A549 (cell line): ENCODE results near the gene CRYGN. TPM values are rescaled to one million over a fixed set of nuclear protein-coding genes. Genes with fewer than 3 reads are reported as not detected.

Source experiments
- ATAC-seq, 2 experiments: fragments of 200-7000 bp in 1 of 2; fragments of >200 bp in 1 of 2; cut with Nextera tagmentation in 1 of 2; cut with Tn5 transposase in 1 of 2; 3 replicates each; pipeline versions ENCODE4 v1.8.0 to v1.9.1; 2018 to 2020; ENCODE audit warnings: mild to moderate bottlenecking in 1 of 2, moderate library complexity in 1 of 2
- CTCF ChIA-PET: fragments of 300-600 bp; sonication (Branson Sonifier 250); formaldehyde crosslinking; extraction: SDS; loops from one replicate; lab custom pipeline; 2021; ENCODE audit warnings: antibody characterized with exemption, inconsistent platforms; lab: Yijun Ruan, JAX
- POLR2A ChIA-PET: fragments of 350-600 bp; formaldehyde crosslinking; extraction: SDS; loops from one replicate; lab custom pipeline; 2021; ENCODE audit warnings: antibody characterized with exemption, inconsistent platforms; lab: Yijun Ruan, JAX
- DNase-seq, 2 experiments: peaks; one replicate each; pipeline versions ENCODE4 v3.0.0 to v3.0.0-alpha.2; 2011 to 2016; ENCODE audit warnings: low read depth in 1 of 2, low spot score in 1 of 2
- FAIRE-seq: peaks from 2 replicates; lab custom pipeline; 2011; peaks lifted over from hg19 to GRCh38; lab: Jason Lieb, UNC
- H3K27ac ChIP-seq, 2 experiments: fragments of >200 bp; sonication (Bioruptor Twin); formaldehyde crosslinking; 3 replicates each; pipeline ENCODE4 v1.5.1; 2016 to 2017
- H3K4me1 ChIP-seq: fragments of >200 bp; sonication (Bioruptor Twin); formaldehyde crosslinking; 3 replicates; pipeline ENCODE4 v1.6.1; 2016
- H3K4me2 ChIP-seq: fragments of >200 bp; sonication (Bioruptor Twin); formaldehyde crosslinking; 3 replicates; pipeline ENCODE4 v1.6.1; 2016
- H3K4me3 ChIP-seq: fragments of >200 bp; sonication (Bioruptor Twin); formaldehyde crosslinking; 3 replicates; pipeline ENCODE4 v1.5.1; 2016
- H3K9me3 ChIP-seq: fragments of >200 bp; sonication (Bioruptor Twin); formaldehyde crosslinking; 3 replicates; pipeline ENCODE4 v1.6.1; 2016
- CHD2 ChIP-seq: fragments of 150-350 bp; IDR thresholded peaks from 2 replicates; pipeline ENCODE4 v1.6.1; 2014; ENCODE audit warnings: low read length; ENCODE audit not compliant: partially characterized antibody
- EP300 ChIP-seq, 2 experiments: fragments of >200 bp; sonication (Bioruptor Twin); formaldehyde crosslinking; IDR thresholded peaks; 2 replicates in 1 of 2; 3 replicates in 1 of 2; pipeline ENCODE4 v1.6.1; 2016 to 2017
- ESRRA ChIP-seq: fragments of 150-350 bp; IDR thresholded peaks from 2 replicates; pipeline ENCODE4 v1.6.1; 2014; ENCODE audit warnings: mild to moderate bottlenecking, low read length, borderline replicate concordance
- FOSB ChIP-seq: fragments of 250-450 bp; sonication (Bioruptor Pico); IDR thresholded peaks from 2 replicates; pipeline ENCODE4 v1.5.0; 2020; ENCODE audit warnings: mild to moderate bottlenecking, moderate library complexity
- FOXS1 ChIP-seq: fragments of 250-450 bp; sonication (Bioruptor Pico); IDR thresholded peaks from 2 replicates; pipeline ENCODE4 v1.5.0; 2020; ENCODE audit warnings: mild to moderate bottlenecking, moderate library complexity
- HDAC2 ChIP-seq: fragments of 200-600 bp; sonication (generic); IDR thresholded peaks from 2 replicates; pipeline ENCODE4 v1.6.1; 2016
- HEYL ChIP-seq: fragments of 250-450 bp; sonication (Bioruptor Pico); IDR thresholded peaks from 2 replicates; pipeline ENCODE4 v1.8.0; 2021; ENCODE audit warnings: mild to moderate bottlenecking, moderate library complexity
- HOXB13 ChIP-seq: fragments of 250-450 bp; sonication (Bioruptor Pico); IDR thresholded peaks from 2 replicates; pipeline ENCODE4 v1.5.0; 2020; ENCODE audit warnings: low read depth, mild to moderate bottlenecking, moderate library complexity
- HOXB5 ChIP-seq: fragments of 250-450 bp; sonication (Bioruptor Pico); IDR thresholded peaks from 2 replicates; pipeline ENCODE4 v1.5.0; 2020; ENCODE audit warnings: mild to moderate bottlenecking, moderate library complexity
- KDM5A ChIP-seq: fragments of 200-600 bp; sonication (generic); IDR thresholded peaks from 2 replicates; pipeline ENCODE4 v1.6.1; 2016; ENCODE audit warnings: antibody characterized with exemption, mild to moderate bottlenecking
- MAFK ChIP-seq: fragments of 450-650 bp; IDR thresholded peaks from 2 replicates; pipeline ENCODE4 v1.6.1; 2014; ENCODE audit not compliant: partially characterized antibody
- MYC ChIP-seq: IDR thresholded peaks from 2 replicates; pipeline ENCODE4 v1.6.1; 2012; ENCODE audit warnings: mild to moderate bottlenecking, inconsistent platforms, low read length, improper control_type of control experiment, borderline replicate concordance
- NR3C1 ChIP-seq: fragments of >200 bp; sonication (Bioruptor Twin); formaldehyde crosslinking; IDR thresholded peaks from 3 replicates; pipeline ENCODE4 v1.6.1; 2017
- PHF8 ChIP-seq: fragments of 200-600 bp; sonication (generic); IDR thresholded peaks from 2 replicates; pipeline ENCODE4 v1.6.1; 2016; ENCODE audit warnings: low read depth, mild to moderate bottlenecking, antibody characterized with exemption, moderate library complexity, borderline replicate concordance
- RCOR1 ChIP-seq: fragments of 150-350 bp; IDR thresholded peaks from 2 replicates; pipeline ENCODE4 v1.6.1; 2014; ENCODE audit warnings: antibody characterized with exemption, low read length, low read depth
- RNF2 ChIP-seq: fragments of 200-600 bp; sonication (generic); IDR thresholded peaks from 2 replicates; pipeline ENCODE4 v1.6.1; 2016; ENCODE audit warnings: low read depth, mild to moderate bottlenecking, antibody characterized with exemption, moderate library complexity, borderline replicate concordance
- SREBF2 ChIP-seq: fragments of 450-650 bp; IDR thresholded peaks from 2 replicates; pipeline ENCODE4 v1.6.1; 2014; ENCODE audit warnings: mild to moderate bottlenecking, moderate library complexity
- WGBS: methylation state at CpG from one replicate; pipeline ENCODE4 v1.1.6; 2017; ENCODE audit errors: missing lambda C conversion rate; 5-methylcytosine and 5-hydroxymethylcytosine counted together
- polyA plus RNA-seq, 4 experiments: library from polyadenylated mRNA; depleted of rRNA in 3 of 4; stranded (reverse); fragments of >200 nt; fragmentation: RNase III in 1 of 4; extraction: RNeasy Plus Mini Kit Qiagen cat#74134 plus additional on column Dnase treatment in 1 of 4; gene quantifications; 2 replicates in 3 of 4; 3 replicates in 1 of 4; pipeline ENCODE4 v1.2.3, GENCODE V29; 2011 to 2017
- TF ChIP-seq, protein P1 (sequence below): fragments of 250-450 bp; sonication (Bioruptor Pico); IDR thresholded peaks from 2 replicates; pipeline ENCODE4 v1.5.0; 2020; ENCODE audit warnings: low read depth, mild to moderate bottlenecking, moderate library complexity
- TF ChIP-seq, protein P2 (sequence below): fragments of 150-350 bp; IDR thresholded peaks from 2 replicates; pipeline ENCODE4 v1.6.1; 2014; ENCODE audit warnings: low read depth, mild to moderate bottlenecking, low read length
- TF ChIP-seq, protein P3 (sequence below): fragments of >200 bp; sonication (Bioruptor Twin); formaldehyde crosslinking; IDR thresholded peaks from 3 replicates; pipeline ENCODE4 v1.6.1; 2016
- TF ChIP-seq, protein P4 (sequence below): fragments of 200-600 bp; sonication (generic); IDR thresholded peaks from 2 replicates; pipeline ENCODE4 v1.6.1; 2016; ENCODE audit warnings: antibody characterized with exemption, mild to moderate bottlenecking, moderate library complexity
- TF ChIP-seq, protein P5 (sequence below): IDR thresholded peaks from 2 replicates; pipeline ENCODE4 v1.6.1; 2012; ENCODE audit warnings: low read depth, borderline replicate concordance
- TF ChIP-seq, protein P6 (sequence below): fragments of >200 bp; sonication (Bioruptor Twin); formaldehyde crosslinking; IDR thresholded peaks from 2 replicates; pipeline ENCODE4 v1.6.1; 2016
- TF ChIP-seq, protein P7 (sequence below): IDR thresholded peaks from 2 replicates; pipeline ENCODE4 v1.6.1; 2012

The CRYGN gene
- polyA plus RNA-seq, 2 of the 4 experiments (the other 2 are of a cell fraction) = not detected

DNA sequence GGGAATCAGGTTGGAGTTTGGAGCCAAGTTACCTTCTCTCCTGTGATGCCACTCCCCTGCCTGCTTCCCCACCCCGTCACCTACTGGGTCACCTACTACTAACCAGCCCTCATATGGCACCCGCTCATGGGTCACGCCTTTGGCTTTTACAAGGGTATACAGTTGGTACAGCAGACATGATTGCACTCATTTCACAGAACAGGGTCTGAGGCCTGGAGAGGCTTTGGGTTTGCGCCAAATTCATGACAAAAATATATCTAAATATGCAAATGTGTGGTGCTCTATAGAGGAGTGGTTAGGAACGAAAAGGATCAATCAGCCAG is 10.7 kb downstream of the CRYGN start:
- ATAC-seq = no peak
- ChIA-PET CTCF (interaction anchor here (1.0 to 1.2 kb wide), 2 partner anchors 77 to 114 kb away, joined by 3 read pairs; no protein-coding TSS in a partner anchor), POLR2A (no interaction called here)
- Histone ChIP-seq H3K4me2 (peak overlapping the region; percentile 28), H3K9me3 (no peaks in the 10 kb centered on the region), H3K27ac (peak overlapping the region; percentile 24 to 85; a peak in 4 of 6 replicates), H3K4me1 (peaks cover 53% of the 10 kb centered on the region), H3K4me3 (no peak overlapping the region)
- TF ChIP-seq, protein P1, sequence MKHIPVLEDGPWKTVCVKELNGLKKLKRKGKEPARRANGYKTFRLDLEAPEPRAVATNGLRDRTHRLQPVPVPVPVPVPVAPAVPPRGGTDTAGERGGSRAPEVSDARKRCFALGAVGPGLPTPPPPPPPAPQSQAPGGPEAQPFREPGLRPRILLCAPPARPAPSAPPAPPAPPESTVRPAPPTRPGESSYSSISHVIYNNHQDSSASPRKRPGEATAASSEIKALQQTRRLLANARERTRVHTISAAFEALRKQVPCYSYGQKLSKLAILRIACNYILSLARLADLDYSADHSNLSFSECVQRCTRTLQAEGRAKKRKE (CRISPR knock-in tag) = no peak
- TF ChIP-seq, protein P2, sequence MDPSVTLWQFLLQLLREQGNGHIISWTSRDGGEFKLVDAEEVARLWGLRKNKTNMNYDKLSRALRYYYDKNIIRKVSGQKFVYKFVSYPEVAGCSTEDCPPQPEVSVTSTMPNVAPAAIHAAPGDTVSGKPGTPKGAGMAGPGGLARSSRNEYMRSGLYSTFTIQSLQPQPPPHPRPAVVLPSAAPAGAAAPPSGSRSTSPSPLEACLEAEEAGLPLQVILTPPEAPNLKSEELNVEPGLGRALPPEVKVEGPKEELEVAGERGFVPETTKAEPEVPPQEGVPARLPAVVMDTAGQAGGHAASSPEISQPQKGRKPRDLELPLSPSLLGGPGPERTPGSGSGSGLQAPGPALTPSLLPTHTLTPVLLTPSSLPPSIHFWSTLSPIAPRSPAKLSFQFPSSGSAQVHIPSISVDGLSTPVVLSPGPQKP = no peak
- TF ChIP-seq, protein P3, sequence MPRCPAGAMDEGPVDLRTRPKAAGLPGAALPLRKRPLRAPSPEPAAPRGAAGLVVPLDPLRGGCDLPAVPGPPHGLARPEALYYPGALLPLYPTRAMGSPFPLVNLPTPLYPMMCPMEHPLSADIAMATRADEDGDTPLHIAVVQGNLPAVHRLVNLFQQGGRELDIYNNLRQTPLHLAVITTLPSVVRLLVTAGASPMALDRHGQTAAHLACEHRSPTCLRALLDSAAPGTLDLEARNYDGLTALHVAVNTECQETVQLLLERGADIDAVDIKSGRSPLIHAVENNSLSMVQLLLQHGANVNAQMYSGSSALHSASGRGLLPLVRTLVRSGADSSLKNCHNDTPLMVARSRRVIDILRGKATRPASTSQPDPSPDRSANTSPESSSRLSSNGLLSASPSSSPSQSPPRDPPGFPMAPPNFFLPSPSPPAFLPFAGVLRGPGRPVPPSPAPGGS = no peak
- TF ChIP-seq RNF2 (no peak), RCOR1 (no peak), SREBF2 (no peak), HEYL (no peak)
- TF ChIP-seq, protein P4, sequence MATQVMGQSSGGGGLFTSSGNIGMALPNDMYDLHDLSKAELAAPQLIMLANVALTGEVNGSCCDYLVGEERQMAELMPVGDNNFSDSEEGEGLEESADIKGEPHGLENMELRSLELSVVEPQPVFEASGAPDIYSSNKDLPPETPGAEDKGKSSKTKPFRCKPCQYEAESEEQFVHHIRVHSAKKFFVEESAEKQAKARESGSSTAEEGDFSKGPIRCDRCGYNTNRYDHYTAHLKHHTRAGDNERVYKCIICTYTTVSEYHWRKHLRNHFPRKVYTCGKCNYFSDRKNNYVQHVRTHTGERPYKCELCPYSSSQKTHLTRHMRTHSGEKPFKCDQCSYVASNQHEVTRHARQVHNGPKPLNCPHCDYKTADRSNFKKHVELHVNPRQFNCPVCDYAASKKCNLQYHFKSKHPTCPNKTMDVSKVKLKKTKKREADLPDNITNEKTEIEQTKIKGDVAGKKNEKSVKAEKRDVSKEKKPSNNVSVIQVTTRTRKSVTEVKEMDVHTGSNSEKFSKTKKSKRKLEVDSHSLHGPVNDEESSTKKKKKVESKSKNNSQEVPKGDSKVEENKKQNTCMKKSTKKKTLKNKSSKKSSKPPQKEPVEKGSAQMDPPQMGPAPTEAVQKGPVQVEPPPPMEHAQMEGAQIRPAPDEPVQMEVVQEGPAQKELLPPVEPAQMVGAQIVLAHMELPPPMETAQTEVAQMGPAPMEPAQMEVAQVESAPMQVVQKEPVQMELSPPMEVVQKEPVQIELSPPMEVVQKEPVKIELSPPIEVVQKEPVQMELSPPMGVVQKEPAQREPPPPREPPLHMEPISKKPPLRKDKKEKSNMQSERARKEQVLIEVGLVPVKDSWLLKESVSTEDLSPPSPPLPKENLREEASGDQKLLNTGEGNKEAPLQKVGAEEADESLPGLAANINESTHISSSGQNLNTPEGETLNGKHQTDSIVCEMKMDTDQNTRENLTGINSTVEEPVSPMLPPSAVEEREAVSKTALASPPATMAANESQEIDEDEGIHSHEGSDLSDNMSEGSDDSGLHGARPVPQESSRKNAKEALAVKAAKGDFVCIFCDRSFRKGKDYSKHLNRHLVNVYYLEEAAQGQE = no peak
- FAIRE-seq = no peak
- 92% methylated on average over 5 of the region's 5 CpGs for WGBS
- DNase-seq = no peak

DNA sequence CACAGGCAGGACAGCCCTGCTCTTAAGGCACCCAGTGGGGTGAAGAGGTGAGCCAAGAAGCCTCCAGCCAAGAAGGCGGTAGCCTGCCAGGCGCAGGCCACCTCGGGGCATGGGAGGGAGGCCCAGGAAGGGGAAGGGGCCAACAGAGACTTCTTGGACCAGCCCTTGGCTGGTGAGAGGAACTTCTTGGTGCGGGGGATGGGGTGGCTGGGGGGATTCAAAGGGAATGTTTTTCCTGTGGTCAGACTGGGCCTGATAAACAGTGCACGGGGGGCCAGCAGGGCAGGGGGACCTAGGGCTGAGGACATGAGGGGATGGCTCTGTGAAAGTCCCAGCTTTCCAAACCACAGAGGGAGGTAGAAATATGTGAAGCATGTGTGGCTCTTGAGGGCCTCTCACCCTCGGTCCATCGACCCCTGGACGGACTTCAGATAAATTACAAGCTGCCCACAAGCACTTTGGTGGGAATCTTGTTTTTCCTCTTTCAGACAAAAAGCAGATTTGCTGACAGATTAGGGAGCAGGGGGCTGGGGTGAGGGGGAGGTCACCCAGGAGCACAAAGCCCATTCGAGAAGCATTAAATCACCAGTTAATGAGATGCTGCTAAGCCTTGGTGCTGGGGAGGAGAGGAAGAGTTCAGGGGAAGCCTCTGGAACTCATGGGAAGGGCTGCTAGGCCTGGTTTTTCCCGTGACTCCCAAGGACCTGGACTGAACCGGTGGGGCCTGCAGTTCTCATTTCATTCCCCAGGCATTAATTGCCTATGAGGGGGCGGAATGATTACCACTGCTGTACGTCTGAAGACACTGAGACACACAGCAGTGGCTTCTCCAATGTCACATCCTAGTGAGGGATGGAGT is 11.3 kb downstream of the CRYGN start:
- H3K27ac ChIP-seq = peak overlapping the region; percentile 28 to 85; a peak in 4 of 6 replicates
- TF ChIP-seq, protein P5, sequence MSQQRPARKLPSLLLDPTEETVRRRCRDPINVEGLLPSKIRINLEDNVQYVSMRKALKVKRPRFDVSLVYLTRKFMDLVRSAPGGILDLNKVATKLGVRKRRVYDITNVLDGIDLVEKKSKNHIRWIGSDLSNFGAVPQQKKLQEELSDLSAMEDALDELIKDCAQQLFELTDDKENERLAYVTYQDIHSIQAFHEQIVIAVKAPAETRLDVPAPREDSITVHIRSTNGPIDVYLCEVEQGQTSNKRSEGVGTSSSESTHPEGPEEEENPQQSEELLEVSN = no peak
- TF ChIP-seq NR3C1 (no peak), PHF8 (no peak), CHD2 (no peak), ESRRA (no peak), HDAC2 (no peak), EP300 (IDR thresholded peaks at IDR 0.05) (no peak), MYC (no peak), FOSB (CRISPR knock-in tag) (no peak), HOXB13 (CRISPR knock-in tag) (no peak), HOXB5 (CRISPR knock-in tag) (no peak), KDM5A (no peak), HEYL (no peak), MAFK (no peak), FOXS1 (CRISPR knock-in tag) (no peak), SREBF2 (no peak)
- TF ChIP-seq, protein P6, sequence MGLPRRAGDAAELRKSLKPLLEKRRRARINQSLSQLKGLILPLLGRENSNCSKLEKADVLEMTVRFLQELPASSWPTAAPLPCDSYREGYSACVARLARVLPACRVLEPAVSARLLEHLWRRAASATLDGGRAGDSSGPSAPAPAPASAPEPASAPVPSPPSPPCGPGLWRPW = no peak
- TF ChIP-seq, protein P7, sequence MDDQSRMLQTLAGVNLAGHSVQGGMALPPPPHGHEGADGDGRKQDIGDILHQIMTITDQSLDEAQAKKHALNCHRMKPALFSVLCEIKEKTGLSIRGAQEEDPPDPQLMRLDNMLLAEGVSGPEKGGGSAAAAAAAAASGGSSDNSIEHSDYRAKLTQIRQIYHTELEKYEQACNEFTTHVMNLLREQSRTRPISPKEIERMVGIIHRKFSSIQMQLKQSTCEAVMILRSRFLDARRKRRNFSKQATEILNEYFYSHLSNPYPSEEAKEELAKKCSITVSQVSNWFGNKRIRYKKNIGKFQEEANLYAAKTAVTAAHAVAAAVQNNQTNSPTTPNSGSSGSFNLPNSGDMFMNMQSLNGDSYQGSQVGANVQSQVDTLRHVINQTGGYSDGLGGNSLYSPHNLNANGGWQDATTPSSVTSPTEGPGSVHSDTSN = no peak
- TF ChIP-seq, all 56 proteins: peak for 0
- DNase-seq = no peak
- no peak overlapping the region for H3K4me3 ChIP-seq
- FAIRE-seq = no peak
- peaks cover 53% of the 10 kb centered on the region for H3K4me1 ChIP-seq
- ChIA-PET CTCF (interaction anchor here (0.7 to 1.4 kb wide), 4 partner anchors 15 to 113 kb away, joined by 3 to 7 read pairs (median 3); no protein-coding TSS in a partner anchor), POLR2A (no interaction called here)
- H3K4me2 ChIP-seq = 0 out of 3 replicates have a peak overlapping the region, but pooled peaks have one; percentile 20
- 79% methylated on average over 13 of the region's 13 CpGs for WGBS
- H3K9me3 ChIP-seq = no peaks in the 10 kb centered on the region
- ATAC-seq = no peak
